Hepatocyte (in vitro differentiated cells): ENCODE data around the gene CRYBA4.

Experiments used
- CTCF ChIP-seq: fragments of 200-600 bp; sonication (generic); IDR thresholded peaks from 2 replicates; pipeline ENCODE4 v1.5.1; 2016; ENCODE audit warnings: antibody characterized with exemption, mild to moderate bottlenecking; ENCODE audit not compliant: poor library complexity
- EZH2 ChIP-seq: fragments of 200-600 bp; sonication (generic); IDR thresholded peaks from 2 replicates; pipeline ENCODE4 v1.6.1; 2016; ENCODE audit warnings: antibody characterized with exemption, mild to moderate bottlenecking, borderline replicate concordance

GRCh38 chr22:26610996-26611395 lies 10.8 kb upstream of the CRYBA4 start:
- TF ChIP-seq CTCF: no peak
- no peak for TF ChIP-seq EZH2
